D721Med (cell line): ENCODE measurements around the gene NDUFA12.

Experiments used
- DNase-seq: peaks from one replicate; pipeline ENCODE4 v3.0.0; 2011; ENCODE audit warnings: low spot score; ENCODE audit not compliant: insufficient read length
- FAIRE-seq: peaks from 2 replicates; lab custom pipeline; 2011; peaks lifted over from hg19 to GRCh38; lab: Jason Lieb, UNC
- TF ChIP-seq, protein P1 (sequence below): IDR thresholded peaks from 2 replicates; pipeline ENCODE4 v1.5.1; 2012; ENCODE audit warnings: mild to moderate bottlenecking, control low read depth; ENCODE audit not compliant: insufficient read depth; ENCODE audit errors: missing control alignments

Gene NDUFA12

DNA sequence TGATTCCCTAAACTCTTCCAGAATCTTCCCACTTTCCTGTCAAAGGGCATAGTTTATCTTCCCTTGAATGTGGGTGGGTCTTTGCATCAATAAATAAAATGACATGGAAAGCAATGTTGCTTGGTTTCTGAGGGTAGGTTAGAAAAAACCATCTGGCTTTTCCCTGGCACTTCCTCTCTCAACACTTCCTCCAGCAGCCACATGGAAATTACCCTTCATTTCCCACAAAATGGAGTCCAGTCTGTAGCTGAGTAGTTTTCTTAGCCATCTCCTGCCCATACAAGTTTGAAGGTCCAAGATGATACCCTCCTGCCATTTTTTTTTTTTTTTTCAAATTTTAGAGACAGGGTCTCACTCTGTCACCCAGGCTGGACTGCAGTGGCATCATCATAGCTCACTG is 11.1 kb upstream of the NDUFA12 start:
- FAIRE-seq: no peak
- no peak for DNase-seq
- TF ChIP-seq, protein P1, sequence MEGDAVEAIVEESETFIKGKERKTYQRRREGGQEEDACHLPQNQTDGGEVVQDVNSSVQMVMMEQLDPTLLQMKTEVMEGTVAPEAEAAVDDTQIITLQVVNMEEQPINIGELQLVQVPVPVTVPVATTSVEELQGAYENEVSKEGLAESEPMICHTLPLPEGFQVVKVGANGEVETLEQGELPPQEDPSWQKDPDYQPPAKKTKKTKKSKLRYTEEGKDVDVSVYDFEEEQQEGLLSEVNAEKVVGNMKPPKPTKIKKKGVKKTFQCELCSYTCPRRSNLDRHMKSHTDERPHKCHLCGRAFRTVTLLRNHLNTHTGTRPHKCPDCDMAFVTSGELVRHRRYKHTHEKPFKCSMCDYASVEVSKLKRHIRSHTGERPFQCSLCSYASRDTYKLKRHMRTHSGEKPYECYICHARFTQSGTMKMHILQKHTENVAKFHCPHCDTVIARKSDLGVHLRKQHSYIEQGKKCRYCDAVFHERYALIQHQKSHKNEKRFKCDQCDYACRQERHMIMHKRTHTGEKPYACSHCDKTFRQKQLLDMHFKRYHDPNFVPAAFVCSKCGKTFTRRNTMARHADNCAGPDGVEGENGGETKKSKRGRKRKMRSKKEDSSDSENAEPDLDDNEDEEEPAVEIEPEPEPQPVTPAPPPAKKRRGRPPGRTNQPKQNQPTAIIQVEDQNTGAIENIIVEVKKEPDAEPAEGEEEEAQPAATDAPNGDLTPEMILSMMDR: no peak

DNA sequence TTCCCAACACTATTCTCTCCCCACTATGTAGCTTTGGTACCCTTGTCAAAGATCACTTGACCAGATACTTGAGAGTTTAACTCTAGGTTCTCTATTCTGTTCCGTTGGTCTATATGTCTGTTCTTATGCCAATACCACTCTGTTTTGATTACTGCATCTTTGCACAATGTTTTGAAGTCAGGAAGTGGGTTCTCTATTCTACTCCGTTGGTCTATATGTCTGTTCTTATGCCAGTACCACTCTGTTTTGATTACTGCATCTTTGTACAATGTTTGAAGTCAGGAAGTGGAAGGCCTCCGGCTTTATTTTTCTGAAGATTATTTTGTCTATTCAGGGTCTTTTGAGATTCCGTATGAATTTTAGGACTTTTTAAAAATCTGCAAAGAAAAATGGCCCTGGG is 2.7 kb upstream of the NDUFA12 start:
- DNase-seq: no peak
- TF ChIP-seq, protein P1: no peak
- no peak for FAIRE-seq

DNA sequence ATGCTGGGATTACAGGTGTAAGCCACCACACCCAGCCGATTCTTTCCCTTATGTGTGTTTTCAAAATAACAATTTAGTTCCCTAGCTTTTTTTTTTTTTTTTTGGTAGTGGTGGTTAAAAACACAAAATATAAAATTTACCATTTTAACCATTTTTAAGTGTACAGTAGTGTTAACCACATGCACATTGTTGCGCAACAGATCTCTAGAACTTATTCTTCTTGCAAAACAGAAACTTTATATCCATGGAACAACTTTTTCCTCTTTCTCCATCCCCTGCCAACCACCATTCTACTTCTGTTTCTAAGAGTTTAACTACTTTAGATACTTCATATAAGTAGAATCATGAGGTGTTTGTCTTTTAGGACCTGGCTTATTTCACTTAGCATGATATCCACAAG is 1.1 kb upstream of the NDUFA12 start:
- TF ChIP-seq, protein P1: no peak
- FAIRE-seq (no peak), DNase-seq (no peak)

DNA sequence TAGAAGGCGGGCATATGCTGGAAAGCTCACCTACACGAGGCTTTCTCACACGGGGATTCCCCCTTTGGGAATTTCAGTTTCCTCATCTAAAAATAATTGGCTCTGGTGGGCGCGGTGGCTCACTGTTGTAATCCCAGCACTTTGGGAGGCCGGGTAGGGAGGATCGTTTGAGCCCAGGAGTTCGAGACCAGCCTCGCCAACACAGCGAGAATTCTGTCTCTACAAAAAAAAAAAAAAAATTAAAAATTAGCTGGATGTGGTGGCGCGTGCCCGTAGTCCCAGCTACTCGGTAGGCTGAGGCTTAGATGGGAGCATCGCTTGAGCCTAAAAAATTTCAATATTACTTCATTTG is 400 bp upstream of the NDUFA12 start:
- FAIRE-seq (no peak), DNase-seq (no peak)
- TF ChIP-seq, protein P1: no peak

DNA sequence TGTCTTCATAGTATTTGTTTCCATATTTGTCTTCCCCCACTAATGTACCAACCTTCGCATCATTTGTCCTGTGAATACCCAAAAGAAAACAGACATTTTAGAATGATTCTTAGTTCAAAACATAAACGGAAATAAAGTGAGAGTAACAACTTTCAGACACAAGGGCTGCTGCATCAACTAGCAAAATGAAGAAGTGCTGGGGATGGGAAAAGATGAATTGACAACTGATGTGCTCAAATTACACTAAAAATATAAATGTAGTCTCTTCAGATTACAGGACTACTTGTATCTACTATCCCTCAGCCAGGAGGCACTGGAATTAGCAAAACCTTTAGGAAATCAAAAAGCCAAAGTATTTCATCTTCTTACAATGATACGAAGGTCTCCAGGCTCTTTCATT is 743 bp downstream of the NDUFA12 start:
- DNase-seq: no peak

DNA sequence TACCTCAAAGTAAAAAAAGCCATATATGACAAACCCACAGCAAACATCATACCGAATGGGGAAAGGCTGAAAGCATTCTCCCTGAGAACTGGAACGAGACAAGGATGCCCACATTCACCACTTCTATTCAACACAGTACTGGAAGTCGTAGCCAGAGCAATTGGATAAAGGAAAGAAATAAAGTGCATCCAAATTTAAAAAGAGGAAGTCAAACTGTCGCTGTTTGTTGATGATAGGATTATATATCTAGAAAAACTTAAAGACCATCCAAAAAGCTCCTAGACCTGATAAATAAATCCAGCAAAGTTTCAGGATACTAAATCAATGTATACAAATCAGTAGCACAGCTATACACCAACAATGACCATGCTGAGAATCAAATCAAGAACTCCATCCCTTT is 5.2 kb downstream of the NDUFA12 start:
- no peak for DNase-seq
- TF ChIP-seq, protein P1: no peak
- no peak for FAIRE-seq

More for the DNA sequence above, 743 bp downstream of the NDUFA12 start:
- TF ChIP-seq, protein P1: no peak
- FAIRE-seq: no peak

DNA sequence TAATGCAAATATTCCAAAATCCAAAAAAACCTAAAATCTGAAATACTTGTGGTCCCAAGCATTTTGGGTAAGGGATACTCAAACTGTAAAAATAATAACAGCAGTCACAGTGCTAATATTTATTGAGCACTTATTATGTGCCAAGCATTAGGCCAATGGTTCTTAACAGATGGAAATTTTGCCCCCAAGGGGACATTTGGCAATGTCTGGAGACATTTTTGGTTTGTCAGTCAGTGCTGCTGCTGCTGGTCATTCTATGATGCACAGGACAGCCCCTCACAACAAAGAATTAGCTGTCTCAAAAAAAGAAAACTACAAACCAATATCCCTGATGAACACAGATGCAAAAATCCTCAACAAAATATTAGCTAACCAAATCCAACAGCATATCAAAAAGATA is 5.8 kb downstream of the NDUFA12 start:
- TF ChIP-seq, protein P1: no peak
- FAIRE-seq: no peak
- no peak for DNase-seq
